HepG2 (cell line): ENCODE results near the gene EED. TPM values are rescaled to one million over a fixed set of nuclear protein-coding genes. Genes with fewer than 3 reads are reported as not detected.

Experiments
- AHR ChIP-seq: IDR thresholded peaks from 2 replicates; pipeline ENCODE4 v1.6.1; 2018; ENCODE audit warnings: missing genetic modification reagents, missing compliant biosample characterization
- SIN3A ChIP-seq: IDR thresholded peaks from 2 replicates; pipeline ENCODE4 v1.6.1; 2011; ENCODE audit warnings: low read depth, mild to moderate bottlenecking, control low read depth, low read length, borderline replicate concordance
- SMAD3 ChIP-seq: sonication (generic); formaldehyde crosslinking; IDR thresholded peaks from 2 replicates; pipeline ENCODE4 v1.4.0; 2020; ENCODE audit warnings: missing genetic modification reagents
- STAG1 ChIP-seq: sonication (generic); formaldehyde crosslinking; IDR thresholded peaks from 2 replicates; pipeline ENCODE4 v1.4.0; 2020; ENCODE audit warnings: missing genetic modification reagents
- ZNF446 ChIP-seq: sonication (generic); formaldehyde crosslinking; IDR thresholded peaks from 2 replicates; pipeline ENCODE4 v1.5.0; 2020; ENCODE audit warnings: mild to moderate bottlenecking, missing genetic modification reagents
- ZNF615 ChIP-seq: sonication (generic); formaldehyde crosslinking; IDR thresholded peaks from 2 replicates; pipeline ENCODE4 v1.5.0; 2020; ENCODE audit warnings: mild to moderate bottlenecking, missing genetic modification reagents, borderline replicate concordance
- ZNF619 ChIP-seq: sonication (generic); formaldehyde crosslinking; IDR thresholded peaks from 2 replicates; pipeline ENCODE4 v1.4.0; 2020; ENCODE audit warnings: mild to moderate bottlenecking, missing genetic modification reagents
- ZNF678 ChIP-seq: sonication (generic); formaldehyde crosslinking; IDR thresholded peaks from 2 replicates; pipeline ENCODE4 v1.4.0; 2020; ENCODE audit warnings: mild to moderate bottlenecking, missing genetic modification reagents
- polyA plus RNA-seq, 8 experiments: library from polyadenylated mRNA; depleted of rRNA in 3 of 8; stranded (reverse) in 7 of 8; unstranded in 1 of 8; fragments of >200 nt; fragmentation: Illumina TruSeq in 4 of 8; extraction: Trizol in 4 of 8; gene quantifications; 2 replicates each; pipeline versions ENCODE4 v1.2.1 to v1.2.3, GENCODE V29; 2011 to 2016; ENCODE audit warnings: low read depth in 4 of 8, missing spikeins in 1 of 8, mixed read lengths in 1 of 8; ENCODE audit not compliant: insufficient read depth in 1 of 8
- total RNA-seq, 5 experiments: library from RNA; depleted of rRNA; stranded (reverse); fragments of >200 nt; fragmentation: Illumina TruSeq; extraction: Trizol; gene quantifications; 2 replicates each; pipeline ENCODE4 v1.2.3, GENCODE V29; 2016; ENCODE audit warnings: low read depth in 1 of 5
- TF ChIP-seq, protein P1 (sequence below): sonication (generic); formaldehyde crosslinking; IDR thresholded peaks from 2 replicates; pipeline ENCODE4 v1.4.0; 2020; ENCODE audit warnings: missing genetic modification reagents, borderline replicate concordance
- TF ChIP-seq, protein P2 (sequence below): sonication (generic); formaldehyde crosslinking; IDR thresholded peaks from 2 replicates; pipeline ENCODE4 v1.8.1; 2023; ENCODE audit warnings: mild to moderate bottlenecking, moderate library complexity, missing genetic modification reagents
- TF ChIP-seq, protein P3 (sequence below): sonication (generic); formaldehyde crosslinking; IDR thresholded peaks from 2 replicates; pipeline ENCODE4 v1.4.0; 2020; ENCODE audit warnings: mild to moderate bottlenecking, missing genetic modification reagents
- TF ChIP-seq, protein P4 (sequence below): IDR thresholded peaks from 2 replicates; pipeline ENCODE4 v1.6.1; 2016; ENCODE audit warnings: low read depth, control low read depth

The EED gene
- total and polyA plus RNA-seq, 2 of the 13 experiments (the other 11 are each of a cell fraction or from before 2014, with no cell fraction given) = 11.0 to 28.4 TPM

DNA sequence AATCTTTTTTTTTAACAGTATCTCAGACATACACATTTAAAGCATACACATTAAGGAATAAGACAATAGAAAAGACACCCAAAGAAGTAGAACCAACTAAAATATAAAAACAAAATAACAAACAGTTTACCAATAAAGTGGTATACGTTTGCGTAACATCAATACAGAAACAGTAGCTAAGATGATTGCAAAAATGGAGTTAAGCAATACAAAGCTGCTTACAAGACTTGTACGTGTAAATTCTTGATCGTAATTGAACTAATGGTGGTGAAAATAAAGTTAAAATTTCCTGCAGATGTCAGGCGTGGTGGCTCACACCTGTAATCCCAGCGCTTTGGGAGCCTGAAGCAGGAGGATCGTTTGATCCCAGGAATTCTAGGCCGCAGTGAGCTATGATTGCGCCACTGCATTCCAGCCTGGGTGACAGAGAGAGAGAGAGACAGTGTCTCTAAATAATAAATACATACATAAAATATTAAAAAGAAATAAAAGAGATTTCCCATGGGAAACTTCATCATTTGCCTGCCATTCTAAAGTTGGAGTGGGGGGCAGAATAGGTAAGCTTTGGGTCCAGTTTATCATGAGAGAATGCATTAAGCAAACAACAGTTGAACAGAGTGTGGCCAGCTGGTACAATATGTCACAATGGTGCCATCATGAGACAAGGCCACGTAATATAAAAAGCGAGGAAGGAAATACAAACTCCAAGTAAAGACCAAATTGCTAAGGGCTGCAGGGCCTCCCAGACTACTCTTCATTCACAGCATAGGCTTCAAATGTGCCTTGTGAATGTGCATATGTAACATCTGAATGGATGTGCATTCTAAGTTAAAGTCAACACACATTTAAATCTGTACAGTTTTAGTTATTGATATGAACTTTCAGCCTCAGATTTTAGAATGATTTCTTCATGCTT lies 38.9 kb upstream of the EED start (continued):
- TF ChIP-seq, protein P1, sequence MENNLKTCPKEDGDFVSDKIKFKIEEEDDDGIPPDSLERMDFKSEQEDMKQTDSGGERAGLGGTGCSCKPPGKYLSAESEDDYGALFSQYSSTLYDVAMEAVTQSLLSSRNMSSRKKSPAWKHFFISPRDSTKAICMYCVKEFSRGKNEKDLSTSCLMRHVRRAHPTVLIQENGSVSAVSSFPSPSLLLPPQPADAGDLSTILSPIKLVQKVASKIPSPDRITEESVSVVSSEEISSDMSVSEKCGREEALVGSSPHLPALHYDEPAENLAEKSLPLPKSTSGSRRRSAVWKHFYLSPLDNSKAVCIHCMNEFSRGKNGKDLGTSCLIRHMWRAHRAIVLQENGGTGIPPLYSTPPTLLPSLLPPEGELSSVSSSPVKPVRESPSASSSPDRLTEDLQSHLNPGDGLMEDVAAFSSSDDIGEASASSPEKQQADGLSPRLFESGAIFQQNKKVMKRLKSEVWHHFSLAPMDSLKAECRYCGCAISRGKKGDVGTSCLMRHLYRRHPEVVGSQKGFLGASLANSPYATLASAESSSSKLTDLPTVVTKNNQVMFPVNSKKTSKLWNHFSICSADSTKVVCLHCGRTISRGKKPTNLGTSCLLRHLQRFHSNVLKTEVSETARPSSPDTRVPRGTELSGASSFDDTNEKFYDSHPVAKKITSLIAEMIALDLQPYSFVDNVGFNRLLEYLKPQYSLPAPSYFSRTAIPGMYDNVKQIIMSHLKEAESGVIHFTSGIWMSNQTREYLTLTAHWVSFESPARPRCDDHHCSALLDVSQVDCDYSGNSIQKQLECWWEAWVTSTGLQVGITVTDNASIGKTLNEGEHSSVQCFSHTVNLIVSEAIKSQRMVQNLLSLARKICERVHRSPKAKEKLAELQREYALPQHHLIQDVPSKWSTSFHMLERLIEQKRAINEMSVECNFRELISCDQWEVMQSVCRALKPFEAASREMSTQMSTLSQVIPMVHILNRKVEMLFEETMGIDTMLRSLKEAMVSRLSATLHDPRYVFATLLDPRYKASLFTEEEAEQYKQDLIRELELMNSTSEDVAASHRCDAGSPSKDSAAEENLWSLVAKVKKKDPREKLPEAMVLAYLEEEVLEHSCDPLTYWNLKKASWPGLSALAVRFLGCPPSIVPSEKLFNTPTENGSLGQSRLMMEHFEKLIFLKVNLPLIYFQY (CRISPR knock-in tag) = no peak
- TF ChIP-seq STAG1 (CRISPR knock-in tag) = peak; percentile 52
- no peak for TF ChIP-seq ZNF678 (CRISPR knock-in tag)
- TF ChIP-seq ZNF615 (CRISPR knock-in tag) = no peak
- no peak for TF ChIP-seq ZNF446 (CRISPR knock-in tag)
- no peak for TF ChIP-seq AHR (CRISPR knock-in tag)
- no peak for TF ChIP-seq ZNF619 (CRISPR knock-in tag)
- TF ChIP-seq SIN3A = no peak
- TF ChIP-seq, protein P2, sequence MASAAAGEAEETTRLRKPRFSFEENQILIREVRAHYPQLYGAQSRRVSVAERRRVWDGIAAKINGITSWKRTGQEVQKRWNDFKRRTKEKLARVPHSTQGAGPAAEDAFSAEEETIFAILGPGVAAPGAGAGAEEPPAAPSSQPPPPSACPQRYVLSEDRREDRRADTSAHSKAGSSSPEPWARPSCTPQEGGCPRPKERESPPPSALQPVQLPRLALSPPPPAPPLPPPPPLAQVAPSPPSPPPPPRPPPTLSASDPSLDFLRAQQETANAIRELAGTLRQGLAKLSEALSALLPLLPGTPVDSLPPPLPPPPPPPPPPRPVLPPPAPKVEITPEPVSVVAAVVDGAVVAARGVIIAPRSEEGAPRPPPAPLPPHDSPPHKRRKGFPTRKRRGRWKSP (CRISPR knock-in tag) = no peak
- no peak; the same call in 1 of the 2 replicates for TF ChIP-seq SMAD3 (CRISPR knock-in tag)
- TF ChIP-seq, protein P3, sequence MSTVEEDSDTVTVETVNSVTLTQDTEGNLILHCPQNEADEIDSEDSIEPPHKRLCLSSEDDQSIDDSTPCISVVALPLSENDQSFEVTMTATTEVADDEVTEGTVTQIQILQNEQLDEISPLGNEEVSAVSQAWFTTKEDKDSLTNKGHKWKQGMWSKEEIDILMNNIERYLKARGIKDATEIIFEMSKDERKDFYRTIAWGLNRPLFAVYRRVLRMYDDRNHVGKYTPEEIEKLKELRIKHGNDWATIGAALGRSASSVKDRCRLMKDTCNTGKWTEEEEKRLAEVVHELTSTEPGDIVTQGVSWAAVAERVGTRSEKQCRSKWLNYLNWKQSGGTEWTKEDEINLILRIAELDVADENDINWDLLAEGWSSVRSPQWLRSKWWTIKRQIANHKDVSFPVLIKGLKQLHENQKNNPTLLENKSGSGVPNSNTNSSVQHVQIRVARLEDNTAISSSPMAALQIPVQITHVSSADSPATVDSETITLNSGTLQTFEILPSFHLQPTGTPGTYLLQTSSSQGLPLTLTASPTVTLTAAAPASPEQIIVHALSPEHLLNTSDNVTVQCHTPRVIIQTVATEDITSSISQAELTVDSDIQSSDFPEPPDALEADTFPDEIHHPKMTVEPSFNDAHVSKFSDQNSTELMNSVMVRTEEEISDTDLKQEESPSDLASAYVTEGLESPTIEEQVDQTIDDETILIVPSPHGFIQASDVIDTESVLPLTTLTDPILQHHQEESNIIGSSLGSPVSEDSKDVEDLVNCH (CRISPR knock-in tag) = no peak
- TF ChIP-seq, protein P4, sequence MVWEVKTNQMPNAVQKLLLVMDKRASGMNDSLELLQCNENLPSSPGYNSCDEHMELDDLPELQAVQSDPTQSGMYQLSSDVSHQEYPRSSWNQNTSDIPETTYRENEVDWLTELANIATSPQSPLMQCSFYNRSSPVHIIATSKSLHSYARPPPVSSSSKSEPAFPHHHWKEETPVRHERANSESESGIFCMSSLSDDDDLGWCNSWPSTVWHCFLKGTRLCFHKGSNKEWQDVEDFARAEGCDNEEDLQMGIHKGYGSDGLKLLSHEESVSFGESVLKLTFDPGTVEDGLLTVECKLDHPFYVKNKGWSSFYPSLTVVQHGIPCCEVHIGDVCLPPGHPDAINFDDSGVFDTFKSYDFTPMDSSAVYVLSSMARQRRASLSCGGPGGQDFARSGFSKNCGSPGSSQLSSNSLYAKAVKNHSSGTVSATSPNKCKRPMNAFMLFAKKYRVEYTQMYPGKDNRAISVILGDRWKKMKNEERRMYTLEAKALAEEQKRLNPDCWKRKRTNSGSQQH (CRISPR knock-in tag) = no peak
